ENCODE measurements around the gene NIPSNAP2.
"Not testable (repeated sequence)": the region's sequence is repeated elsewhere in the genome, so short reads cannot be mapped to it uniquely, and the experiment has no call there.

GRCh38 chr7:55952352-55952671 lies 12.1 kb upstream of the NIPSNAP2 start:
- not testable (repeated sequence) for TF ChIP-seq CTCF (conservative IDR thresholded peaks at IDR 0.05; ENCODE audit: low read length); EZH2phosphoT487 (IDR thresholded peaks at IDR 0.05; ENCODE audit: borderline replicate concordance, low read depth, low read length)
